ENCODE results near the gene GPR142. TPM values are rescaled to one million over a fixed set of nuclear protein-coding genes. Genes with fewer than 3 reads are reported as not detected.

The GPR142 gene
- total and polyA plus RNA-seq, 2 of the 8 experiments (the other 6 are each of a cell fraction or from before 2014, with no cell fraction given): 0.05 TPM; not detected in 1

DNA sequence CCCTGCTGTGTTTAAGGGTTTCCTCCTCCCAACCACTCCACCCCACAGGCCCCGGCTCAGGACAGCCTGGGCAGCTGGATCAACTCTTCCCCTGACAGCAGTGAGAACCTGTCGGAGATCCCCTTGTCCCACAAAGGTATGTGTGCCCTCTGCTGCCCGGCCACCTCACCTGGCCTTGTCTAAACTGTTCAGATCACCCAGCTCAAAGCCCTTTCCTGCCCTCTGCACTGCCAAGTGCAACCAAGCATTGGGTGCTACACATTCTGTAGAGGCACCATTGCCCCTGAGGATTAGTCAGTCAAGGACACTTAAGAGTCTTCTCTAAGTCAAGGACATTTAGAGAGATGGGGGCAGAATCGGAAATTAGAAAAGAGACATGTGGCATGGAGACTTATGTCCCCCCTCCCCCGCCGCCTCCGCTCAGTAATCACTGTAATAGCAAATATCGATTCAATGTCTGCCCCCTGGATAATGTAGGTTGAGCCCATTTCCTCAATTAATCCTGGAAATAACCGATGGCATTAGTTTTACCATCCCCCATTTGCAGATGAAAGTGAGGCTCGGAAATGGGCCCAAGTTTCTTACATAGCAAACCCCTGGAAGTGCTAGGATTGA lies 13.8 kb upstream of the GPR142 start:
- peak; percentile 14 for TF ChIP-seq RNF2 (IDR thresholded peaks at IDR 0.05; ENCODE audit: borderline replicate concordance, low read depth, low read length, missing control alignments, poor library complexity, severe bottlenecking)
- TF ChIP-seq MAFK (IDR thresholded peaks at IDR 0.05; ENCODE audit: low read depth, low read length): no peak
- H3K4me2 ChIP-seq (ENCODE audit: insufficient read depth in 1 of 2, low read depth in 2 of 2, low read length in 2 of 2): peak overlapping the region in 1 of 2 experiments; percentile 40; a peak in 1 of 4 replicates
- peaks cover 2% of the 10 kb centered on the region; the same call in 1 of the 2 replicates for H3K23me2 ChIP-seq (ENCODE audit: low read depth, low read length)
- peaks cover 0 to 10% (median 0%) of the 10 kb centered on the region in 4 experiments; a peak in 1 of 8 replicates for H3K36me3 ChIP-seq (ENCODE audit: control insufficient read depth in 2 of 4, insufficient read depth in 4 of 4, low read length in 3 of 4)
- no peak overlapping the region for H2AK5ac ChIP-seq (ENCODE audit: low read depth, low read length)
- H3K27ac ChIP-seq (ENCODE audit: low read depth, low read length): no peak overlapping the region
- WGBS, 2 experiments (ENCODE audit: extremely low coverage in 1 of 2, insufficient coverage in 1 of 2, insufficient read length in 1 of 2, insufficient replicate concordance in 2 of 2, low coverage in 1 of 2, low lambda C conversion rate in 2 of 2, missing lambda C conversion rate in 1 of 2): 83% methylated on average over 10 of the region's 10 CpGs; no CpG with 5 or more reads in 1 of the 2 experiments
- ChIA-PET POLR2A (ENCODE audit: partially characterized antibody) (no interaction called here), CTCF (ENCODE audit: partially characterized antibody) (interaction anchor here (1.1 to 11.2 kb wide), 18 partner anchors 9 to 180 kb away, joined by 3 to 114 read pairs (median 8); partner anchors contain the start of genes BTBD17 and GPR142)
- H3K27me3 ChIP-seq (replicated peaks in 1 of 4; ENCODE audit: control insufficient read depth in 3 of 4, extremely low read depth in 1 of 4, insufficient read depth in 3 of 4, low read length in 3 of 4): peaks cover 16 to 49% (median 33%) of the 10 kb centered on the region in 4 experiments
- no peak overlapping the region for H2BK12ac ChIP-seq (ENCODE audit: low read depth, low read length)
- no peak overlapping the region for H4K8ac ChIP-seq (ENCODE audit: extremely low read depth, insufficient read depth, low read length)
- no peak overlapping the region for H2BK20ac ChIP-seq (ENCODE audit: low read length)
- H3K56ac ChIP-seq (replicated peaks; ENCODE audit: insufficient read length, low read depth, low read length): no peak overlapping the region
- H3K9me3 ChIP-seq (ENCODE audit: insufficient read depth in 2 of 2, low read depth in 1 of 2, low read length in 1 of 2): no peaks in the 10 kb centered on the region
- DNase-seq (ENCODE audit: low read depth in 1 of 2, low spot score in 2 of 2) (no peak), FAIRE-seq (no peak)
- peak overlapping the region; percentile 77; the same call in 1 of the 2 replicates for H2BK15ac ChIP-seq (ENCODE audit: low read length)
- no peaks in the 10 kb centered on the region for H3K79me1 ChIP-seq (ENCODE audit: low read depth, low read length)
- no peak overlapping the region for H2BK5ac ChIP-seq (ENCODE audit: low read depth, low read length)
- peaks cover 0 to 8% (median 6%) of the 10 kb centered on the region in 4 experiments; a peak in 5 of 7 replicates for H3K4me1 ChIP-seq (replicated peaks in 1 of 4; ENCODE audit: control insufficient read depth in 3 of 4, insufficient read depth in 4 of 4, low read length in 3 of 4)
- no peak overlapping the region for H3K14ac ChIP-seq (ENCODE audit: insufficient read length)
- H4K91ac ChIP-seq (replicated peaks; ENCODE audit: insufficient read length, low read length): no peak overlapping the region
- H2AFZ ChIP-seq (ENCODE audit: low read length): no peak overlapping the region
- no peak overlapping the region for H3K18ac ChIP-seq (ENCODE audit: extremely low read depth, low read length)
- no peak overlapping the region; a peak in 1 of 8 replicates for H3K4me3 ChIP-seq (ENCODE audit: extremely low read depth in 1 of 4, insufficient read depth in 2 of 4, low read depth in 3 of 4, low read length in 4 of 4)
- peaks cover 0 to 3% of the 10 kb centered on the region in 2 experiments for H4K20me1 ChIP-seq (replicated peaks in 1 of 2; ENCODE audit: control insufficient read depth in 1 of 2, insufficient read depth in 2 of 2, low read length in 2 of 2)
- H4K5ac ChIP-seq (ENCODE audit: insufficient read length, low read depth, low read length): no peak overlapping the region
- no peak overlapping the region for H3K23ac ChIP-seq (ENCODE audit: insufficient read length)
- H3K4ac ChIP-seq (replicated peaks; ENCODE audit: insufficient read length, low read depth, low read length): no peak overlapping the region
- H3K9ac ChIP-seq (replicated peaks in 1 of 4; ENCODE audit: extremely low read depth in 1 of 4, low read depth in 3 of 4, low read length in 3 of 4): no peak overlapping the region
- no peaks in the 10 kb centered on the region for H3K79me2 ChIP-seq (ENCODE audit: control insufficient read depth in 1 of 2, insufficient read depth in 2 of 2, low read length in 2 of 2)
- H2BK120ac ChIP-seq (replicated peaks; ENCODE audit: low read depth, low read length): no peak overlapping the region

Data from H1 (cell line).